ENCODE data around the gene FCHSD1.

FCHSD1 gene

DNA sequence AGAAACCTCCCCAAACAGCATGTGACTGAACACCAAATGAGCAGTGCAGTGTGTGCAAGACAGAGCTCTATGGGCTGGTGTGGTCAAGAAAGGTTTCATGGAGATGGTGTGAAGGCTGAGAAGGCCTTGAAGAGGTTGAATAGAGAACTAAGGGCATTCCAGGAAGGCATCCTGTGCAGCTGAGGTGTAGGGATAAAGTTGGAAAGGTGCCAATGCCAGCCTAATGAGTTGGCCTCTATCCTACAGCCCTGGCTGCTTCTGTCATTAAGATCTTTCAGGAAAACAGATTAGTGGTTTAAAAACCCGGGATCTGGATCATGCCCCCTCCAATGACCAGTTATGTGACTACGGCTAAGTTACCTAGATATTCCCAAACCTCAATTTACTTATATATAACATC is 18.6 kb downstream of the FCHSD1 start:
- TF ChIP-seq, protein P1, sequence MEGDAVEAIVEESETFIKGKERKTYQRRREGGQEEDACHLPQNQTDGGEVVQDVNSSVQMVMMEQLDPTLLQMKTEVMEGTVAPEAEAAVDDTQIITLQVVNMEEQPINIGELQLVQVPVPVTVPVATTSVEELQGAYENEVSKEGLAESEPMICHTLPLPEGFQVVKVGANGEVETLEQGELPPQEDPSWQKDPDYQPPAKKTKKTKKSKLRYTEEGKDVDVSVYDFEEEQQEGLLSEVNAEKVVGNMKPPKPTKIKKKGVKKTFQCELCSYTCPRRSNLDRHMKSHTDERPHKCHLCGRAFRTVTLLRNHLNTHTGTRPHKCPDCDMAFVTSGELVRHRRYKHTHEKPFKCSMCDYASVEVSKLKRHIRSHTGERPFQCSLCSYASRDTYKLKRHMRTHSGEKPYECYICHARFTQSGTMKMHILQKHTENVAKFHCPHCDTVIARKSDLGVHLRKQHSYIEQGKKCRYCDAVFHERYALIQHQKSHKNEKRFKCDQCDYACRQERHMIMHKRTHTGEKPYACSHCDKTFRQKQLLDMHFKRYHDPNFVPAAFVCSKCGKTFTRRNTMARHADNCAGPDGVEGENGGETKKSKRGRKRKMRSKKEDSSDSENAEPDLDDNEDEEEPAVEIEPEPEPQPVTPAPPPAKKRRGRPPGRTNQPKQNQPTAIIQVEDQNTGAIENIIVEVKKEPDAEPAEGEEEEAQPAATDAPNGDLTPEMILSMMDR (IDR thresholded peaks at IDR 0.05; ENCODE audit: low read length, missing control alignments): no peak
- no peak for DNase-seq (ENCODE audit: low read depth)
- H3K4me3 ChIP-seq (replicated peaks; ENCODE audit: low read depth, low read length): no peak overlapping the region

DNA sequence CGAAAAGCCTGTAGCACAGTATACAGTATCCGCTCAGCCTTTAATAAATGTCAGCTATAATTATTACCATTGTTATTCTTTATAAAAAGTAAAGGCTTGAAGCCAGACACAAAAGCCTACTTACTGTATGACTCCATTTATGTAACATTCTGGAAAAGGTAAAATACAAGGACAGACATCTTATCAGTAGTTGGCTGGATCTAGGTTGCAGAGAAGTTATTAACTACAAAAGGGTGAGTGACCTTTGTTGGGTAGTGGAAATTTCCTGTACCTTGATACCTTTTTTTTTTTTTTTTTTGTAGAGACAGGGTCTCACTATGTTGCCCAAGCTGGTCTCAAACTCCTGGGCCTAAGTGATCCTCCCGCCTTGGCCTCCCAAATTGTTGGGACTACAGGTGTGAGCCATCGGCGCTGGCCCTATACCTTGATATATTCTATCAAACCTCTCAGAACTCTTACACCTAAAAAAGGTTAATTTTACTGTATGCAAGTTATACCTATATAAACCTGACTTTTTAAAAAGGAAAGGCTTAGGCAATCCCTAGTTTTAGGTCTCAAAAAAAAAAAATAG is 20.6 kb downstream of the FCHSD1 start:
- TF ChIP-seq, protein P1 (IDR thresholded peaks at IDR 0.05; ENCODE audit: low read length, missing control alignments): no peak

DNA sequence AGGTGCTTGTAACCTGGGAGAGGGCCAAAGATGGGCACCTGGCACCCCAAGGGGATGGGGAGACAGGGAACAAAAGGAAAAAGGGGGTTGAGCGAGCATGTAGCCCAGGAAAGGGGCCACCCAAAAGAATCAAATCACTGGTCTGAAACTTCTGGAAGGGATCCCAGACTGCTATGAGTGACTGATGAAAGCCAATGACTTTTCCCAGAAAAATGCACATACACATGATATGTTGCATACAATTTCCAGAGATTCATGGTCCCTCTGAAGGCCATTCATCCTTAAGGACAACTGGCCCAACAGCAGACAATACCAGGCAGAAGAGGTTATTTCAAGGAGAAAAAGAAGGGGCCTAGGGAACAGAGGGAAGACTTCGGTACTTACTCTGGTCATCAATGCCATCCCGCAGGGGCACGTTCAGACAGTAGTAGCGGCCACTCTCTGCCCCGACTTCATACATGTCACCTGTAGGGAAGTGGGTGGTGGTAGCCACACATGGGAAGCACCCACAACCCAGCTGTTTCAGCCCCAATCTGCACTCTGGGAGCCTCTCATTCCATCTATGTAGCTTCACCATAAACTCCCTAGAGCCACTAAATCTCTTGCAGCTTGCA is 22.9 kb downstream of the FCHSD1 start:
- H3K4me3 ChIP-seq (replicated peaks; ENCODE audit: low read depth, low read length): no peak overlapping the region
- TF ChIP-seq, protein P1 (IDR thresholded peaks at IDR 0.05; ENCODE audit: low read length, missing control alignments): no peak
- DNase-seq (ENCODE audit: low read depth): no peak

More for the DNA sequence above, 20.6 kb downstream of the FCHSD1 start:
- no peak overlapping the region for H3K4me3 ChIP-seq (replicated peaks; ENCODE audit: low read depth, low read length)
- DNase-seq (ENCODE audit: low read depth): no peak

DNA sequence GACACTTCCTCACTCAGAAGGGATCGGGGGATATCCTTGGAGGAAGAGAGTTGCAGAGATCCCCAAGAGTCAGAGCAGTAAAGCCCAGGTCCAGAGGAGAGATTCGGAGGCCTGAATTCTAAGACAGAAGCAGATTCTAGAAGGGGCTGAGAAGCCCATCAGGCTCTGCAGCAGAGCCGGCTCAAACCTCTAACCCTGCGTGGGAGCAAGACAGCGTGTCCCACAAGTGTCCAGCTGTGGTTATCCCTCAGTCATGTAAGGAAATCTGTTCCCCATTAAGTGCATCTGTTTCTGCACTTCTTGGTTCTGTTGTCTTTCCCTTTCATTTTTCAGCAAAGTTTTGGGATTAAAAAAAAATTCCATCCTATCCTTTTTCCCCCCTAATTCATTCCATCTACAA is 27.6 kb downstream of the FCHSD1 start:
- TF ChIP-seq, protein P1 (IDR thresholded peaks at IDR 0.05; ENCODE audit: low read length, missing control alignments): no peak
- DNase-seq (ENCODE audit: low read depth): no peak
- no peak overlapping the region for H3K4me3 ChIP-seq (replicated peaks; ENCODE audit: low read depth, low read length)

DNA sequence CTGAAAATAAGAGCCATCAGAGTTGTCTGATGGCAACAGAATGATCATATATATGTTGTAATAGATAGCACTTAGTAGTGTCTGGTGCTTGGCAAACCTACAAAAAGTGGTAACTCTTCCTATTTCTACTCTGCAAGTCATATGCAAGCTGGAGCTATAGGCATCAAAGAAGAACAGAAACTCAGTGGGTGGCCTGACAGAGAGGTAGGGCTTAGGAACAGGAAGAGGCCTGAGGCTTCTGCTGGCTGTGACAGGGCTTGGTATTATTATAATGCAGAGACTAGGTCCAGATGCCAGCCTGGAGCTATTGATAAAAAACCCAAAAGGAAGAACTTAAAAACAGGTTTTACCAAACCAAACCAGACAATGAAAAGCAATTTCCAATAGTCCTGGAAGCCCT is 28.0 kb downstream of the FCHSD1 start:
- TF ChIP-seq, protein P1 (IDR thresholded peaks at IDR 0.05; ENCODE audit: low read length, missing control alignments): no peak
- DNase-seq (ENCODE audit: low read depth): no peak
- H3K4me3 ChIP-seq (replicated peaks; ENCODE audit: low read depth, low read length): no peak overlapping the region

DNA sequence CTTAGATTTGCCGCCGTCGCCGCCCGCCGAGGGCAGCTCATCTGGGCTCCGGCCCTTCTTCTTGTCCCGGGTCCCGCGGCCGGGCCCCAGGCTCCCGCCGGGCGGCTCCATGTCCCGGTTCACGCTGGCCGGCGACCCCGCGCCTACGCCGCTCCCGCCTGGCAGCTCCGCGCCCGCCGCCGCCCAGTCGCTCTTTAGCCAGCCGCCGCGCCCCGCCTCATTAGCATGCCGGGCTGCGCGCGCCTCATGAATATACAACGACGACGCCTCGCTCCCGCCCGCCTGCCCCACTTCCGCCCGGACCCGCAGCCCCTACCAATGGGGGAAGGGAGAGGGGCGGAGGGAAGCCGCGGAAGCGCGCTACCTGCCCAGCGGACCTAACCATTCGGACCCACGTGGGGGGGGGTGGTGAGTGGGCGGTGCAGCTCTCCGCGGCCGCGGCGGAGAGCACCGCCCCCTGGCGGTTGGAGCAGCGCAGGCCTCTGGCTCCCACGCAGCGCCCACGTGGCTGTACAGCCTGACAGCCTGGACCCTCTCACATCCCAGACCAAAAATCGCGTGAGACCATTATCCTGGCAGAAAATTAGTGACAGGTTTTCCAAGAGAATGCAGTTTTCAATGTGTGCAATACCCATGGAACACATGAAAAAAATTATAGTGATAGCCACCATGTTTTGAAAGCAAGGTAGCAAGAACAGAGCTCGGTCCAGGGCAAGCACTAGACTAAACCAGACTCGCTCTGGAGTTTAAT is 32.2 kb downstream of the FCHSD1 start, which contains the start of gene DIAPH1:
Gene DIAPH1, minus strand, starts transcription at position 197 of the 751 bp plus-strand sequence. Its CDS starts 86 bp downstream, at position 111.
- DNase-seq (ENCODE audit: low read depth): peak; percentile 97
- TF ChIP-seq, protein P1 (IDR thresholded peaks at IDR 0.05; ENCODE audit: low read length, missing control alignments): peak; percentile 86
- peak within 1 kb of the TSS; percentile 85 for H3K4me3 ChIP-seq (replicated peaks; ENCODE audit: low read depth, low read length)

Measured in fibroblast of pulmonary artery (primary cell).